ENCODE results near the gene FAM168B. TPM values are rescaled to one million over a fixed set of nuclear protein-coding genes. Genes with fewer than 3 reads are reported as not detected.

FAM168B gene
- total RNA-seq, 1 experiment from 2014 or later, result 111 TPM

- intact Hi-C loops (cut with micrococcal nuclease; ENCODE audit: unreplicated experiment), result no loop called here
Measured at GRCh38 chr2:131067465-131068125, 25.7 kb downstream of the FAM168B start.

GRCh38 chr2:131064589-131065512 lies 28.4 kb downstream of the FAM168B start:
- CTCF ChIA-PET, result no interaction called here
- no peak for DNase-seq
- no peaks in the 10 kb centered on the region for H3K9me3 Mint-ChIP-seq (ENCODE audit: low read depth, unreplicated experiment)
- TF ChIP-seq CTCF (IDR thresholded peaks at IDR 0.05; ENCODE audit: unreplicated experiment), result no peak
- peaks cover 63% of the 10 kb centered on the region for H3K36me3 Mint-ChIP-seq (ENCODE audit: insufficient read depth, unreplicated experiment)
- peaks cover 23% of the 10 kb centered on the region for H3K4me1 Mint-ChIP-seq (ENCODE audit: low read depth, unreplicated experiment)
- no peaks in the 10 kb centered on the region for H3K27me3 Mint-ChIP-seq (ENCODE audit: unreplicated experiment)
- no TSS peak for BruUV-seq (replicated peaks)
- intact Hi-C loops (cut with micrococcal nuclease; ENCODE audit: unreplicated experiment), result no loop called here
- no peak overlapping the region for H3K27ac Mint-ChIP-seq (ENCODE audit: unreplicated experiment)
- no peak overlapping the region for H3K4me3 Mint-ChIP-seq (ENCODE audit: low read depth, unreplicated experiment)

More at GRCh38 chr2:131067465-131068125, 25.7 kb downstream of the FAM168B start:
- Mint-ChIP-seq H3K36me3 (ENCODE audit: insufficient read depth, unreplicated experiment) (peaks cover 64% of the 10 kb centered on the region), H3K27me3 (ENCODE audit: unreplicated experiment) (no peaks in the 10 kb centered on the region), H3K9me3 (ENCODE audit: low read depth, unreplicated experiment) (no peaks in the 10 kb centered on the region), H3K27ac (ENCODE audit: unreplicated experiment) (no peak overlapping the region), H3K4me1 (ENCODE audit: low read depth, unreplicated experiment) (peaks cover 23% of the 10 kb centered on the region), H3K4me3 (ENCODE audit: low read depth, unreplicated experiment) (no peak overlapping the region)
- BruUV-seq (replicated peaks), result no TSS peak
- CTCF ChIA-PET, result no interaction called here
- no peak for TF ChIP-seq CTCF (IDR thresholded peaks at IDR 0.05; ENCODE audit: unreplicated experiment)
- DNase-seq, result no peak

- Mint-ChIP-seq H3K4me3 (ENCODE audit: low read depth, unreplicated experiment) (no peak overlapping the region), H3K27ac (ENCODE audit: unreplicated experiment) (no peak overlapping the region), H3K4me1 (ENCODE audit: low read depth, unreplicated experiment) (peaks cover 23% of the 10 kb centered on the region), H3K9me3 (ENCODE audit: low read depth, unreplicated experiment) (no peaks in the 10 kb centered on the region), H3K36me3 (ENCODE audit: insufficient read depth, unreplicated experiment) (peaks cover 65% of the 10 kb centered on the region), H3K27me3 (ENCODE audit: unreplicated experiment) (no peaks in the 10 kb centered on the region)
- BruUV-seq (replicated peaks), result no TSS peak
- DNase-seq, result no peak
- CTCF ChIA-PET, result no interaction called here
- intact Hi-C loops (cut with micrococcal nuclease; ENCODE audit: unreplicated experiment), result no loop called here
- TF ChIP-seq CTCF (IDR thresholded peaks at IDR 0.05; ENCODE audit: unreplicated experiment), result no peak
Measured at GRCh38 chr2:131063501-131064283, 29.6 kb downstream of the FAM168B start.

- CTCF ChIA-PET, result no interaction called here
- no TSS peak for BruUV-seq (replicated peaks)
- intact Hi-C loops (cut with micrococcal nuclease; ENCODE audit: unreplicated experiment), result no loop called here
- Mint-ChIP-seq H3K27ac (ENCODE audit: unreplicated experiment) (no peak overlapping the region), H3K9me3 (ENCODE audit: low read depth, unreplicated experiment) (no peaks in the 10 kb centered on the region), H3K4me3 (ENCODE audit: low read depth, unreplicated experiment) (no peak overlapping the region), H3K27me3 (ENCODE audit: unreplicated experiment) (no peaks in the 10 kb centered on the region), H3K36me3 (ENCODE audit: insufficient read depth, unreplicated experiment) (peaks cover 46% of the 10 kb centered on the region), H3K4me1 (ENCODE audit: low read depth, unreplicated experiment) (no peaks in the 10 kb centered on the region)
- DNase-seq, result no peak
- TF ChIP-seq CTCF (IDR thresholded peaks at IDR 0.05; ENCODE audit: unreplicated experiment), result no peak
Measured at GRCh38 chr2:131058920-131059319, 34.3 kb downstream of the FAM168B start.
